Fibroblast of mammary gland (primary cell): ENCODE data around the gene PLSCR4.
A peak's percentile ranks its signal among the peaks of the same experiment; 100 is the strongest.
"Not testable (repeated sequence)": the region's sequence is repeated elsewhere in the genome, so short reads cannot be mapped to it uniquely, and the experiment has no call there.

Experiments
- DNase-seq: peaks from one replicate; pipeline ENCODE4 v3.0.0-alpha.2; 2010; ENCODE audit warnings: low read depth
- H3K4me3 ChIP-seq: 2 replicates; pipeline ENCODE4 v1.5.1; 2011; ENCODE audit warnings: low read depth, mild to moderate bottlenecking, low read length, moderate library complexity; ENCODE audit not compliant: control insufficient read depth
- CTCF ChIP-seq: conservative IDR thresholded peaks from 2 replicates; pipeline ENCODE4 v1.5.1; 2011; ENCODE audit warnings: low read depth, low read length, inconsistent platforms; ENCODE audit not compliant: control insufficient read depth, insufficient read depth

Gene PLSCR4, protein sequence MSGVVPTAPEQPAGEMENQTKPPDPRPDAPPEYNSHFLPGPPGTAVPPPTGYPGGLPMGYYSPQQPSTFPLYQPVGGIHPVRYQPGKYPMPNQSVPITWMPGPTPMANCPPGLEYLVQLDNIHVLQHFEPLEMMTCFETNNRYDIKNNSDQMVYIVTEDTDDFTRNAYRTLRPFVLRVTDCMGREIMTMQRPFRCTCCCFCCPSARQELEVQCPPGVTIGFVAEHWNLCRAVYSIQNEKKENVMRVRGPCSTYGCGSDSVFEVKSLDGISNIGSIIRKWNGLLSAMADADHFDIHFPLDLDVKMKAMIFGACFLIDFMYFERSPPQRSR

GRCh38 chr3:146250449-146251382 is at the start of gene PLSCR4:
TSS of gene PLSCR4 (minus strand) at chr3:146251105. CDS start at chr3:146222071, 29,034 bp downstream.
- H3K4me3 ChIP-seq = peak within 1 kb of the TSS; percentile 77
- peak; percentile 72 for DNase-seq
- no peak for TF ChIP-seq CTCF

DNA sequence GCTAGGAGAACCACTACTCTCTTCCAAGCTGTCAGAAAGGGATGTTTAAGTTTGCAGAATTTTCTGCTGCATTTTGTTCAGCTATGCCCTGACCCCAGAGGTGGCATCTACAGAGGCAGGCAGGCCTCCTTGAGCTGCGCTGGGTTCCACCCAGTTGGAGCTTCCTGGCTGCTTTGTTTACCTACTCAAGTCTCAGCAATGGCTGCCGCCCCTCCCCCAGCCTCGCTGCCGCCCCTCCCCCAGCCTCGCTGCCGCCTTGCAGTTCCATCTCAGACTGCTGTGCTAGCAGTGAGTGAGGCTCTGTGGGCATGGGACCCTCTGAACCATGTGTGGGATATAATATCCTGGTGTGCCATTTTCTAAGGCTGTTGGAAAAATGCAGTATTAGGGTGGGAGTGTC is 42.5 kb upstream of the PLSCR4 start:
- DNase-seq, H3K4me3 ChIP-seq: not testable (repeated sequence)

DNA sequence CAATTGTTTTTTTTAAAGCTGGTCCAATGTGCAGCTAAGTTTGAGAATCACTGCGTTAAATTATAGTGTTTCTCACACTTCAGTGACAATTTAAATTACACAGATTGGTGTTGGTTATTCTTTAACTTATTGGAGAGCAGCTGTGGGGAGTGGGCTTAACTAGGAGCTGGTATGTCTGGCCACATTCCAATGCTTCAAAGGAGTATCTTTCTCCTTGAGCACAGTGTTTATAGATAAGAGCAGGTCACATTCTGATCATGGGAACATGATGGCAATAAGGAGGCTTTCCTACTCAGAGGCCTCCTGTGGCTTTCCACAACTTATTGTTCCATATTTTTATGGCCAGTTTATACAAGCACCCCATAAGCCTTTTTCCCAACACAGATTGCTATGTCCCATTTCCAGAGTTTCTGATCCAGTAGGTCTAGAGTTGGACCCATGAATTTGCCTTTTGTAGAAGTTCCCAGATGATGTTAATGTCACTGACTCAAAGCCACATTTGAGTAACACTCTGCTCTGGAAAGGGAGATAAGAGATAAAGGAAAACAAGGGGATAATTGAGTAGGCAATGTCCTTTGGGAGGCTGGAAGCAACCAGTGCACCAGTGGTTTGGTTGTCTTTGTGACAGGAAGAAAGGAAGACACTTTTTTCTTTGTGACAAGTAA is 33.0 kb upstream of the PLSCR4 start:
- DNase-seq = no peak
- no peak for TF ChIP-seq CTCF

DNA sequence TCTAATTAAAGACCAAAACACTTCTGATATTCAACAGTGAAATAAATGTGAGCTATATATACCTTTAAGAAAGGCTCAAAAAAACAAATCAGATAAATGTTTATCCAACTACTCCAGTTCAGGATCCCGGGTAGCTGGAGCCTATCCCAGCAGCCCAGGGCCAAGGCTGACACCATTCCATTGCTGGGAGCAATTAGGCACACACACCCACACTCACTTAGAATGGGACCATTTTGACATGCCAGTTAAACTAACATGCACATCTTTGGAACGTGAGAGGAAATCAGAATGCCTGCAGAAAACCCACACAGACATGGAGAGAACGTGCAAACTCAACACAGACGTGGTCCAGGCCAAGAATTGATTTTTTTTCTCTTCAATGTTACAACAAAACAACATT is 30.0 kb upstream of the PLSCR4 start:
- DNase-seq = peak; percentile 21
- H3K4me3 ChIP-seq = no peak overlapping the region
- no peak for TF ChIP-seq CTCF

More for the DNA sequence above, 33.0 kb upstream of the PLSCR4 start:
- H3K4me3 ChIP-seq = no peak overlapping the region

GRCh38 chr3:146279951-146280350 is 29.0 kb upstream of the PLSCR4 start:
- no peak overlapping the region for H3K4me3 ChIP-seq
- DNase-seq = no peak
- no peak for TF ChIP-seq CTCF

- no peak for DNase-seq
- H3K4me3 ChIP-seq = no peak overlapping the region
- TF ChIP-seq CTCF = no peak
Observed at GRCh38 chr3:146279013-146279412, 28.1 kb upstream of the PLSCR4 start.
